HL-60/S4 treated with phorbol 12-myristate 13-acetate at 8.2 ng/mL for 4 days and 3 days (cell line): Measurements from ENCODE around the gene HTR3A.

Experiments
- in situ Hi-C: fragments of 300-500 bp; cut with MboI; formaldehyde crosslinking; loops from 2 replicates; pipeline ENCODE4 v1.15.0; 2022; ENCODE audit warnings: low sequenced_read_pairs

HTR3A gene

GRCh38 chr11:113977701-113978100, 2.8 kb downstream of the HTR3A start:
- in situ Hi-C loops = no loop called here

GRCh38 chr11:113979431-113979830, 4.5 kb downstream of the HTR3A start:
- in situ Hi-C loops = no loop called here

GRCh38 chr11:113980785-113981184, 5.9 kb downstream of the HTR3A start:
- in situ Hi-C loops = no loop called here

GRCh38 chr11:113982306-113982705, 7.4 kb downstream of the HTR3A start:
- in situ Hi-C loops = no loop called here

GRCh38 chr11:113984781-113985180, 9.9 kb downstream of the HTR3A start:
- in situ Hi-C loops = no loop called here

- in situ Hi-C loops = no loop called here
Observed at GRCh38 chr11:113985906-113986305, 11.0 kb downstream of the HTR3A start.

- in situ Hi-C loops = no loop called here
Observed at GRCh38 chr11:113986351-113987140, 11.6 kb downstream of the HTR3A start.

- in situ Hi-C loops = no loop called here
Observed at GRCh38 chr11:113989381-113989780, 14.5 kb downstream of the HTR3A start.

- in situ Hi-C loops = loop anchor here (5.0 kb wide), 1 partner anchor 272 kb away; no protein-coding TSS in a partner anchor
Observed at GRCh38 chr11:113989916-113990315, 15.0 kb downstream of the HTR3A start.

- in situ Hi-C loops = loop anchor here (5.0 kb wide), 1 partner anchor 271 kb away; no protein-coding TSS in a partner anchor
Observed at GRCh38 chr11:113991170-113991569, 16.3 kb downstream of the HTR3A start.

- in situ Hi-C loops = loop anchor here (5.0 kb wide), 1 partner anchor 270 kb away; no protein-coding TSS in a partner anchor
Observed at GRCh38 chr11:113991718-113992458, 17.0 kb downstream of the HTR3A start.

GRCh38 chr11:113992459-113993110, 17.7 kb downstream of the HTR3A start:
- in situ Hi-C loops = loop anchor here (5.0 kb wide), 1 partner anchor 270 kb away; no protein-coding TSS in a partner anchor

GRCh38 chr11:113994077-113994954, 19.4 kb downstream of the HTR3A start:
- in situ Hi-C loops = loop anchor here (5.0 kb wide), 1 partner anchor 268 kb away; no protein-coding TSS in a partner anchor

GRCh38 chr11:113997473-113997872, 22.6 kb downstream of the HTR3A start:
- in situ Hi-C loops = no loop called here

- in situ Hi-C loops = no loop called here
Observed at GRCh38 chr11:113998574-113998973, 23.7 kb downstream of the HTR3A start.

- in situ Hi-C loops = no loop called here
Observed at GRCh38 chr11:114000526-114000925, 25.6 kb downstream of the HTR3A start.

- in situ Hi-C loops = no loop called here
Observed at GRCh38 chr11:114001416-114001815, 26.5 kb downstream of the HTR3A start.

GRCh38 chr11:114008331-114008730, 33.4 kb downstream of the HTR3A start:
- in situ Hi-C loops = no loop called here

- in situ Hi-C loops = no loop called here
Observed at GRCh38 chr11:114010931-114011330, 36.0 kb downstream of the HTR3A start.

- in situ Hi-C loops = no loop called here
Observed at GRCh38 chr11:114011443-114011842, 36.5 kb downstream of the HTR3A start.
